Neural crest cell (in vitro differentiated cells): Measurements from ENCODE around the gene MAPK13. TPM values are rescaled to one million over a fixed set of nuclear protein-coding genes. Genes with fewer than 3 reads are reported as not detected.

Source experiments
- DNase-seq: peaks from one replicate; pipeline ENCODE4 v3.0.0; 2021; ENCODE audit warnings: low read depth, mixed read lengths, low spot score
- H3K27ac Mint-ChIP-seq: one replicate; pipeline ENCODE4 v1.8.0; 2021; ENCODE audit warnings: mild to moderate bottlenecking, mixed read lengths; ENCODE audit not compliant: unreplicated experiment
- H3K27me3 Mint-ChIP-seq: 2 replicates; pipeline ENCODE4 v1.8.0; 2021; ENCODE audit warnings: low read depth, mild to moderate bottlenecking, mixed read lengths
- H3K36me3 Mint-ChIP-seq: 2 replicates; pipeline ENCODE4 v1.8.0; 2021; ENCODE audit warnings: low read depth, mild to moderate bottlenecking, mixed read lengths
- H3K4me1 Mint-ChIP-seq: 2 replicates; pipeline ENCODE4 v1.8.0; 2021; ENCODE audit warnings: mixed read lengths
- H3K4me3 Mint-ChIP-seq: one replicate; pipeline ENCODE4 v1.8.0; 2021; ENCODE audit warnings: mild to moderate bottlenecking, mixed read lengths
- H3K9me3 Mint-ChIP-seq: 2 replicates; pipeline ENCODE4 v1.8.0; 2021; ENCODE audit warnings: mixed read lengths
- total RNA-seq: library from RNA; stranded (reverse); gene quantifications from 2 replicates; pipeline ENCODE4 v1.2.1, GENCODE V29; 2021
- TF ChIP-seq, protein P1 (sequence below): fragments of 200-600 bp; sonication (generic); conservative IDR thresholded peaks from 2 replicates; pipeline ENCODE4 v1.5.0; 2021; ENCODE audit warnings: antibody characterized with exemption, mild to moderate bottlenecking

Gene MAPK13
- total RNA-seq, 1 donor from 2014 or later, result 2.0 TPM

GRCh38 chr6:36115412-36115811, 14.9 kb upstream of the MAPK13 start:
- no peak for DNase-seq
- TF ChIP-seq, protein P1, sequence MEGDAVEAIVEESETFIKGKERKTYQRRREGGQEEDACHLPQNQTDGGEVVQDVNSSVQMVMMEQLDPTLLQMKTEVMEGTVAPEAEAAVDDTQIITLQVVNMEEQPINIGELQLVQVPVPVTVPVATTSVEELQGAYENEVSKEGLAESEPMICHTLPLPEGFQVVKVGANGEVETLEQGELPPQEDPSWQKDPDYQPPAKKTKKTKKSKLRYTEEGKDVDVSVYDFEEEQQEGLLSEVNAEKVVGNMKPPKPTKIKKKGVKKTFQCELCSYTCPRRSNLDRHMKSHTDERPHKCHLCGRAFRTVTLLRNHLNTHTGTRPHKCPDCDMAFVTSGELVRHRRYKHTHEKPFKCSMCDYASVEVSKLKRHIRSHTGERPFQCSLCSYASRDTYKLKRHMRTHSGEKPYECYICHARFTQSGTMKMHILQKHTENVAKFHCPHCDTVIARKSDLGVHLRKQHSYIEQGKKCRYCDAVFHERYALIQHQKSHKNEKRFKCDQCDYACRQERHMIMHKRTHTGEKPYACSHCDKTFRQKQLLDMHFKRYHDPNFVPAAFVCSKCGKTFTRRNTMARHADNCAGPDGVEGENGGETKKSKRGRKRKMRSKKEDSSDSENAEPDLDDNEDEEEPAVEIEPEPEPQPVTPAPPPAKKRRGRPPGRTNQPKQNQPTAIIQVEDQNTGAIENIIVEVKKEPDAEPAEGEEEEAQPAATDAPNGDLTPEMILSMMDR, result no peak
- no peaks in the 10 kb centered on the region for H3K36me3 Mint-ChIP-seq
- H3K27ac Mint-ChIP-seq, result no peak overlapping the region
- no peak overlapping the region for H3K4me3 Mint-ChIP-seq
- no peaks in the 10 kb centered on the region for H3K27me3 Mint-ChIP-seq
- no peaks in the 10 kb centered on the region for H3K4me1 Mint-ChIP-seq
- H3K9me3 Mint-ChIP-seq, result no peaks in the 10 kb centered on the region

DNA sequence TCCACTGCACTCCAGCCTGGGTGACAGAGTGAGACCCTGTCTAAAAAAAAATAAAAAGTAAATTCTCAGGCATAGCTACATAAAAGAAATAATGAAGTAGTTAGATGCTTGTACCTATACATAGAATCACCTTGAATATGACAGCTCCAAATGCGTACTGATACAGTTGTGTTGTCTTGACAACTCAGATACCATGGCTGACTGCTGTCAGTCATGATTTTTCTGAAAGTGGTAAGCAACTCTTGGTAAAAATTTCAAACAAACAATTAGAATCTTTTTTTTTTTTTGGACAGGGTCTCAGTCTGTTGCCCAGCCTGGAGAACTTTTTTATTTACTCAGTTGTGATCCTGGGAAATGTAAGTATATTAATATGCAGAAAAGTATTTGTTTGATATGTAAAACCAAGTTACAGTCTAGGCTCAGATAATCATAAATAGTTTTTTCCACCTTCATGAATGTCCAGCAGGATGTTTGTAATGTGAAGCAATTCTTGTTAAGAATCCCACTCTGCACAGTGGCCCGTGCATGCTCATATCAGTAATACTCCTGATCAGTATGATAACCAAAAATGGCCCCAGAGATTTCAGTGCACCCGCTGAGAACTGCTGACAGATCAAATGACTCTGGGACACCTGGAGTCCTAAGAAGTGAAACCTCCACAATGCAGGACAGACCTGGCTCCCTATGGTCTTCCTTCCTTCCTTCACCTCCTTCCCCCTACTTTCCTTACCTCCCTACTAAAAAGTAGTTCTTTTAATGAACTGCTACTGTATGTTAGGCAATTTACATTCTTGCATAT, 14.0 kb upstream of the MAPK13 start:
- Mint-ChIP-seq H3K27ac (no peak overlapping the region), H3K4me3 (no peak overlapping the region), H3K27me3 (no peaks in the 10 kb centered on the region), H3K36me3 (no peaks in the 10 kb centered on the region), H3K9me3 (no peaks in the 10 kb centered on the region), H3K4me1 (no peaks in the 10 kb centered on the region)
- TF ChIP-seq, protein P1, result no peak
- DNase-seq, result no peak

DNA sequence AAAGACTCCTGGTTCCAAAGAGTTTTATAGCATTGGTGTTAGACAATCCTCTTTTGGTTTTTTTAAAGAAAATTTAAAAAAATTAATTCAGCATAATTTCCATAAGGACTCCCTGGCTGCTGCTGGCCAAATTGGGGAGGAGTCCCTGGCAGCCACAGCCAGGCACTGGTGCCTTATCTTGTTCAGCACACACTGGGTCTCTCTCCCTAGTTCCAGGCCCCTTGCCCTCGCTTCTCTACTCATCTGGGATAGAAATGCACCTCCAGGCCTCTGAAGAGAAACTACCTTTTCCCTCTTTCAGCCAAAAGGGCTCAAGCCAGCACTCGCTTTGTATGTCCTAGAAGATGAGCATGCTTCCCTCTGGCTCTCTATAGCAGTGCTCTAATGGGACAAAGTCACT, 13.4 kb upstream of the MAPK13 start:
- Mint-ChIP-seq H3K9me3 (no peaks in the 10 kb centered on the region), H3K36me3 (no peaks in the 10 kb centered on the region), H3K27ac (no peak overlapping the region), H3K4me1 (no peaks in the 10 kb centered on the region), H3K27me3 (no peaks in the 10 kb centered on the region), H3K4me3 (no peak overlapping the region)
- no peak for DNase-seq
- TF ChIP-seq, protein P1, result no peak

- H3K4me3 Mint-ChIP-seq, result no peak overlapping the region
- H3K27me3 Mint-ChIP-seq, result no peaks in the 10 kb centered on the region
- H3K9me3 Mint-ChIP-seq, result no peaks in the 10 kb centered on the region
- no peak overlapping the region for H3K27ac Mint-ChIP-seq
- TF ChIP-seq, protein P1, result no peak
- no peaks in the 10 kb centered on the region for H3K36me3 Mint-ChIP-seq
- no peaks in the 10 kb centered on the region for H3K4me1 Mint-ChIP-seq
- DNase-seq, result no peak
Observed at GRCh38 chr6:36117658-36118549, 12.4 kb upstream of the MAPK13 start.

DNA sequence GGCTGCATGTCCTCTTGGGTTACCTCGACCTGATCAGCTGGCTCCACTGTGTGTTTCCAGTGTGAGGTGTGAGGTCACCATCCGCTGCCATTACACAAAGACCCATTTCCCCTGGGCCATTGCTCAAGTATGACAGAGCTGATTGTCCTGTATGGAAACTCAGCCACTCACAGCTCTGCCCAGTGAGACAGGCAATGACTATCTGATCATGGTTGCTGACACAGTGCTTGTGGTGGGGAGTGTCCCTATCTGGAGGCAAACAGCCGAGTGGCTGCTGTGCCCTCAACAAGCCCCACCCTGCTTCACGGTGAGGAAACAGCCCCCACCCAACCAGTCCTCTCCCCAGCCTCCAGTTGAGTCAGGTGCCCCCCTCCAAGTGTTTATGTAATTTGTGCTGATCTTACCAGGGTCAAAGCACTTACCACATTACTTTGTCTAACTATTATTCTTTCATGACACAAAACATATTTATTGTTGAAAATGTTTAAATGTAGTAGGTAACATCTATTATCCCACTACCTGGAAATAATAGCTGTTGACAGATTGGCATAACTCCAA, 11.7 kb upstream of the MAPK13 start:
- Mint-ChIP-seq H3K4me1 (no peaks in the 10 kb centered on the region), H3K4me3 (no peak overlapping the region), H3K9me3 (no peaks in the 10 kb centered on the region), H3K36me3 (no peaks in the 10 kb centered on the region), H3K27ac (no peak overlapping the region), H3K27me3 (no peaks in the 10 kb centered on the region)
- DNase-seq, result no peak
- TF ChIP-seq, protein P1, result no peak
